Loucy (cell line): Measurements from ENCODE around the gene BCORL1.
A peak's percentile ranks its signal among the peaks of the same experiment; 100 is the strongest.

ENCODE experiments used
- H2AFZ ChIP-seq: fragments of 200-600 bp; sonication (generic); 2 replicates; pipeline ENCODE4 v1.6.0; 2016; ENCODE audit warnings: antibody characterized with exemption, mild to moderate bottlenecking, low read length, moderate library complexity
- H3F3A ChIP-seq: fragments of 200-600 bp; 2 replicates; pipeline ENCODE4 v1.6.0; 2016; ENCODE audit warnings: antibody characterized with exemption, low read depth, mild to moderate bottlenecking
- H3K27me3 ChIP-seq: fragments of 200-600 bp; sonication (generic); 2 replicates; pipeline ENCODE4 v1.6.1; 2014; ENCODE audit warnings: low read length, mild to moderate bottlenecking; ENCODE audit not compliant: insufficient read depth, poor library complexity, severe bottlenecking
- H3K36me3 ChIP-seq: fragments of 200-600 bp; sonication (generic); 2 replicates; pipeline ENCODE4 v1.6.1; 2016; ENCODE audit warnings: low read length; ENCODE audit not compliant: insufficient read depth
- H3K4me1 ChIP-seq: fragments of 200-600 bp; sonication (generic); 2 replicates; pipeline ENCODE4 v1.5.1; 2014; ENCODE audit warnings: low read length, mild to moderate bottlenecking; ENCODE audit not compliant: insufficient read depth, poor library complexity, severe bottlenecking
- H3K4me2 ChIP-seq: fragments of 200-600 bp; sonication (generic); 2 replicates; pipeline ENCODE4 v1.6.0; 2014; ENCODE audit warnings: antibody characterized with exemption, low read length, low read depth, mild to moderate bottlenecking; ENCODE audit not compliant: poor library complexity, severe bottlenecking
- H3K4me3 ChIP-seq: fragments of 200-600 bp; sonication (generic); 2 replicates; pipeline ENCODE4 v1.5.1; 2014; ENCODE audit warnings: low read length, mild to moderate bottlenecking, mixed read lengths; ENCODE audit not compliant: poor library complexity, severe bottlenecking
- H3K79me2 ChIP-seq: fragments of 200-600 bp; sonication (generic); 2 replicates; pipeline ENCODE4 v1.6.1; 2014; ENCODE audit warnings: low read length; ENCODE audit not compliant: insufficient read depth
- H3K9ac ChIP-seq: fragments of 200-600 bp; sonication (generic); 2 replicates; pipeline ENCODE4 v1.6.0; 2014; ENCODE audit warnings: mild to moderate bottlenecking, low read depth, low read length, moderate library complexity; ENCODE audit not compliant: poor library complexity, severe bottlenecking
- H3K9me2 ChIP-seq: fragments of 200-600 bp; sonication (generic); replicated peaks from 2 replicates; pipeline ENCODE4 v1.6.1; 2016; ENCODE audit warnings: low read depth, low read length, mixed read lengths
- H3K9me3 ChIP-seq: fragments of 200-600 bp; sonication (generic); 2 replicates; pipeline ENCODE4 v1.6.1; 2014; ENCODE audit warnings: mild to moderate bottlenecking, antibody characterized with exemption, low read length, low read depth; ENCODE audit not compliant: insufficient read depth
- H4K20me1 ChIP-seq: fragments of 200-600 bp; sonication (generic); 2 replicates; pipeline ENCODE4 v1.6.0; 2014; ENCODE audit warnings: antibody characterized with exemption, low read length, mild to moderate bottlenecking; ENCODE audit not compliant: insufficient read depth, poor library complexity, severe bottlenecking
- CTCF ChIP-seq: fragments of 200-600 bp; sonication (generic); conservative IDR thresholded peaks from 2 replicates; pipeline ENCODE4 v1.5.1; 2014; ENCODE audit warnings: mild to moderate bottlenecking, antibody characterized with exemption, low read length
- EZH2phosphoT487 ChIP-seq: fragments of 200-600 bp; IDR thresholded peaks from 2 replicates; pipeline ENCODE4 v1.6.1; 2018; ENCODE audit warnings: antibody characterized with exemption, mild to moderate bottlenecking, moderate library complexity, borderline replicate concordance

BCORL1 gene

GRCh38 chrX:130018143-130018542 is 35.7 kb downstream of the BCORL1 start:
- Histone ChIP-seq H3K4me3 (no peak overlapping the region), H3F3A (no peaks in the 10 kb centered on the region), H3K4me2 (no peak overlapping the region), H2AFZ (no peak overlapping the region), H3K36me3 (peaks cover 77% of the 10 kb centered on the region; the same call in 1 of the 2 replicates), H3K9me3 (no peaks in the 10 kb centered on the region), H3K27me3 (no peaks in the 10 kb centered on the region), H4K20me1 (peaks cover 13% of the 10 kb centered on the region), H3K4me1 (no peaks in the 10 kb centered on the region), H3K9ac (no peak overlapping the region), H3K79me2 (peaks cover 34% of the 10 kb centered on the region), H3K9me2 (no peaks in the 10 kb centered on the region)
- TF ChIP-seq CTCF, result no peak
- no peak for TF ChIP-seq EZH2phosphoT487

- Histone ChIP-seq H3K4me2 (no peak overlapping the region), H3F3A (no peaks in the 10 kb centered on the region), H2AFZ (no peak overlapping the region), H3K79me2 (peaks cover 32% of the 10 kb centered on the region), H3K4me3 (no peak overlapping the region), H3K4me1 (peaks cover 7% of the 10 kb centered on the region), H3K36me3 (peaks cover 78% of the 10 kb centered on the region; the same call in 1 of the 2 replicates), H4K20me1 (peaks cover 17% of the 10 kb centered on the region), H3K9me3 (no peaks in the 10 kb centered on the region), H3K9me2 (no peaks in the 10 kb centered on the region), H3K27me3 (no peaks in the 10 kb centered on the region), H3K9ac (no peak overlapping the region)
- no peak for TF ChIP-seq CTCF
- TF ChIP-seq EZH2phosphoT487, result no peak
Measured at GRCh38 chrX:130020661-130021324, 38.4 kb downstream of the BCORL1 start.

- H3F3A ChIP-seq, result no peaks in the 10 kb centered on the region
- H2AFZ ChIP-seq, result no peak overlapping the region
- peak overlapping the region; percentile 44 for H3K4me2 ChIP-seq
- H3K9ac ChIP-seq, result no peak overlapping the region
- H3K36me3 ChIP-seq, result peaks cover 86% of the 10 kb centered on the region
- H3K4me3 ChIP-seq, result no peak overlapping the region
- H4K20me1 ChIP-seq, result peaks cover 11% of the 10 kb centered on the region
- TF ChIP-seq CTCF (no peak), EZH2phosphoT487 (no peak)
- H3K79me2 ChIP-seq, result peaks cover 8% of the 10 kb centered on the region; the same call in 1 of the 2 replicates
- peaks cover 7% of the 10 kb centered on the region for H3K4me1 ChIP-seq
- no peaks in the 10 kb centered on the region for H3K9me2 ChIP-seq
- no peaks in the 10 kb centered on the region for H3K27me3 ChIP-seq
- no peaks in the 10 kb centered on the region for H3K9me3 ChIP-seq
Measured at GRCh38 chrX:130024127-130024526, 41.7 kb downstream of the BCORL1 start.
